Trophoblast cell (in vitro differentiated cells and primary cell): Measurements from ENCODE around the gene PKIB.
"Not testable (repeated sequence)": the region's sequence is repeated elsewhere in the genome, so short reads cannot be mapped to it uniquely, and the experiment has no call there.

Source experiments
- DNase-seq, 2 donors: peaks; one replicate each; pipeline ENCODE4 v3.0.0-alpha.2; 2016
- H2AFZ ChIP-seq: 2 replicates; pipeline ENCODE4 v1.6.1; 2013; ENCODE audit warnings: low read length, moderate library complexity, mild to moderate bottlenecking; ENCODE audit not compliant: insufficient read depth, poor library complexity
- H2AK5ac ChIP-seq: 2 replicates; pipeline ENCODE4 v1.6.1; 2013; ENCODE audit warnings: mild to moderate bottlenecking, low read length
- H2BK120ac ChIP-seq: 2 replicates; pipeline ENCODE4 v1.6.1; 2013; ENCODE audit warnings: low read length, mild to moderate bottlenecking, moderate library complexity; ENCODE audit not compliant: insufficient read depth, poor library complexity
- H2BK12ac ChIP-seq: 2 replicates; pipeline ENCODE4 v1.6.1; 2013; ENCODE audit warnings: mild to moderate bottlenecking, low read length, moderate library complexity
- H2BK5ac ChIP-seq: 2 replicates; pipeline ENCODE4 v1.6.1; 2013; ENCODE audit warnings: low read length, low read depth, moderate library complexity, mild to moderate bottlenecking; ENCODE audit not compliant: poor library complexity
- H3K14ac ChIP-seq: 2 replicates; pipeline ENCODE4 v1.6.1; 2013; ENCODE audit warnings: mild to moderate bottlenecking, low read length
- H3K18ac ChIP-seq: 2 replicates; pipeline ENCODE4 v1.6.1; 2013; ENCODE audit warnings: mild to moderate bottlenecking, low read length
- H3K23ac ChIP-seq: 2 replicates; pipeline ENCODE4 v1.6.1; 2013; ENCODE audit warnings: low read length
- H3K27ac ChIP-seq: 2 replicates; pipeline ENCODE4 v1.5.1; 2013; ENCODE audit warnings: low read depth, mild to moderate bottlenecking, inconsistent platforms, low read length, moderate library complexity
- H3K27me3 ChIP-seq: 2 replicates; pipeline ENCODE4 v1.6.1; 2013; ENCODE audit warnings: inconsistent platforms, mild to moderate bottlenecking, low read length, moderate library complexity; ENCODE audit not compliant: insufficient read depth
- H3K36me3 ChIP-seq, 2 experiments: 1 replicate in 1 of 2; 2 replicates in 1 of 2; pipeline ENCODE4 v1.6.1; 2013; ENCODE audit warnings: low read length in 2 of 2, mild to moderate bottlenecking in 2 of 2, moderate library complexity in 1 of 2; ENCODE audit not compliant: insufficient read depth in 2 of 2, control insufficient read depth in 1 of 2
- H3K4ac ChIP-seq: 2 replicates; pipeline ENCODE4 v1.6.1; 2013; ENCODE audit warnings: low read depth, mild to moderate bottlenecking, low read length, moderate library complexity
- H3K4me1 ChIP-seq, 2 experiments: 1 replicate in 1 of 2; 2 replicates in 1 of 2; pipeline ENCODE4 v1.6.1; 2013; ENCODE audit warnings: low read length in 2 of 2, mild to moderate bottlenecking in 2 of 2, moderate library complexity in 1 of 2; ENCODE audit not compliant: insufficient read depth in 2 of 2, control insufficient read depth in 1 of 2
- H3K4me2 ChIP-seq: 2 replicates; pipeline ENCODE4 v1.6.1; 2013; ENCODE audit warnings: inconsistent platforms, mild to moderate bottlenecking, low read length, moderate library complexity
- H3K4me3 ChIP-seq: 2 replicates; pipeline ENCODE4 v1.5.1; 2013; ENCODE audit warnings: mild to moderate bottlenecking, low read depth, low read length, inconsistent platforms
- H3K79me1 ChIP-seq: one replicate; pipeline ENCODE4 v1.6.1; 2013; ENCODE audit warnings: low read length
- H3K79me2 ChIP-seq: 2 replicates; pipeline ENCODE4 v1.6.1; 2013; ENCODE audit warnings: low read length, mild to moderate bottlenecking; ENCODE audit not compliant: control insufficient read depth, insufficient read depth, poor library complexity
- H3K9ac ChIP-seq: 2 replicates; pipeline ENCODE4 v1.6.1; 2013; ENCODE audit warnings: mild to moderate bottlenecking, low read length
- H3K9me3 ChIP-seq: 2 replicates; pipeline ENCODE4 v1.6.1; 2013; ENCODE audit warnings: low read depth, mild to moderate bottlenecking, control low read depth, inconsistent platforms, low read length; ENCODE audit not compliant: insufficient read depth
- H4K12ac ChIP-seq: 2 replicates; pipeline ENCODE4 v1.6.1; 2013; ENCODE audit warnings: low read depth, mild to moderate bottlenecking, low read length, moderate library complexity
- H4K8ac ChIP-seq: 2 replicates; pipeline ENCODE4 v1.6.1; 2013; ENCODE audit warnings: low read depth, mild to moderate bottlenecking, low read length, moderate library complexity
- H4K91ac ChIP-seq: one replicate; pipeline ENCODE4 v1.6.1; 2013; ENCODE audit warnings: low read depth, mild to moderate bottlenecking, low read length, moderate library complexity
- WGBS: extraction: QIAGEN DNeasy Blood & Tissue Kit; methylation state at CpG from one replicate; pipeline ENCODE4 v1.1.7; 2013; ENCODE audit warnings: missing lambda C conversion rate; ENCODE audit not compliant: insufficient read length, insufficient coverage; ENCODE audit errors: extremely low coverage; 5-methylcytosine and 5-hydroxymethylcytosine counted together

The PKIB gene

DNA sequence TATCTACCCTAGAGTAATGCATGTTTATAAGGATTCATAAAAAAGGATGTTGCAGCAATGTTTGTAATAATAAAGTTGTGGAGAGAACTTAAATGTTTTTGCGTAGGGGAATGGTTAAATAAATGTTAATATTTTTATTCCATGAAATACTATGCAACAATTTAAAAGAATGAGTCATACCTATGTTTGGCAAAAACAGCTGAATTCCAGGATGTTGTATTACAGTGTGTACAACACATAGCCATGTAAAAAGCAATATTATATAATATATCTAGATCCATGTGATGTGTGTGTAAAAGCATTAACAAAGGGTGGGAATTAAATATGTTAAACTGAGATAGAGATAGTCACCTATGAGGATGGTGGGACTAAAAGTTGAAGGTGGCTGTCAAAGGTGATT lies 21.1 kb upstream of the PKIB start:
- Histone ChIP-seq H3K4me2 (no peak overlapping the region), H3K79me1 (no peaks in the 10 kb centered on the region), H2BK12ac (no peak overlapping the region), H2BK120ac (no peak overlapping the region), H3K79me2 (no peaks in the 10 kb centered on the region), H3K23ac (no peak overlapping the region), H3K27ac (no peak overlapping the region), H3K4me1 (no peaks in the 10 kb centered on the region), H2AK5ac (no peak overlapping the region), H4K8ac (no peak overlapping the region), H3K36me3 (no peaks in the 10 kb centered on the region), H2BK5ac (no peak overlapping the region), H4K12ac (no peak overlapping the region), H3K4ac (no peak overlapping the region), H3K9me3 (no peaks in the 10 kb centered on the region), H2AFZ (no peak overlapping the region), H3K9ac (no peak overlapping the region), H3K27me3 (no peaks in the 10 kb centered on the region), H3K14ac (no peak overlapping the region), H3K4me3 (no peak overlapping the region), H4K91ac (no peak overlapping the region), H3K18ac (no peak overlapping the region)
- WGBS, result no CpG with 5 or more reads among the region's 1 CpG
- DNase-seq, result no peak

DNA sequence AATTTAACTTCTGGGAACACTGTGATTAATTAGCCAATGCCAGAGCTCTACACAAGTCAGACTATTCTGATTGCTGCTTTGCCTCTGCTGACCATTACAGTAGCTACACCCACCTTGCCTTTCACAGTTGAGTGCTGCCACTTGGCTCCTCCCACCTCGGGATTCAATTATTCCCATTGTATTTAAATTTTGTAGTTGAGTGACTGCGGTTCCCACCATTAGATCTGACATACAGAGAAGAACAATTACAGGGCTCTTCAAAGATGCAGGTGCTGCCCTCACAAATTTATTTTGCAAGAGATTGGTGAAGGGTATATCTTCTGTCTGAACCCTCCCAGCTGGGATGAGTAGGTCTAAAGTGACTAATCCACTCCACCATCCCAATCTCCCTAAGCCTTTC lies 11.9 kb upstream of the PKIB start:
- H3K4me1 ChIP-seq, H4K8ac ChIP-seq, H3K79me2 ChIP-seq, H2BK12ac ChIP-seq, H2AK5ac ChIP-seq, H3K27ac ChIP-seq, H4K12ac ChIP-seq, H3K79me1 ChIP-seq, H3K27me3 ChIP-seq, H3K9me3 ChIP-seq, H4K91ac ChIP-seq, H3K14ac ChIP-seq, H3K9ac ChIP-seq, H3K4me2 ChIP-seq, H2AFZ ChIP-seq, H3K36me3 ChIP-seq, H2BK5ac ChIP-seq, H3K4ac ChIP-seq, H3K4me3 ChIP-seq, DNase-seq, H2BK120ac ChIP-seq, H3K18ac ChIP-seq, H3K23ac ChIP-seq: not testable (repeated sequence)
- no CpG with 5 or more reads among the region's 2 CpGs for WGBS

DNA sequence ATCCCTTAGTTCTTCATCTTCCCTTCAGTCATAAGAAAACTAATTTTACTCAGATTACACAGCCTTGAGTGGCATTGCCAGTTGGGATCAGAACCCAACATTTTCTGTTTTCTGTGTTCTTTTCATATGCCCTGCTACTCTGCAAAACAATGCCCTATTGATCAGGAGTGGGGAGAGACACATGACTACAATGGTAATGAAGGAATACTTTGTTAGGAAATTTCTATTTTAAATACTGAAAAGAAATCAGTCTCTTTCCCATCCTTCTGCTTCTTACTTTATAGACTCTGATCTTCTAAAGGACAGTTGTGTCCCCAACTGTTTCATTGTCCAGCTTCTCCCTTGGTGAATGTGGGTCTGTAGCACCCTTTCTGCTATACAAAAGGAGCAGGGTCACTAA lies 5.5 kb upstream of the PKIB start:
- no peak overlapping the region for H2AK5ac ChIP-seq
- no peak overlapping the region for H4K91ac ChIP-seq
- H2BK12ac ChIP-seq, result no peak overlapping the region
- no peak overlapping the region for H3K9ac ChIP-seq
- H3K4me2 ChIP-seq, result no peak overlapping the region
- H4K8ac ChIP-seq, result no peak overlapping the region
- H2BK5ac ChIP-seq, result no peak overlapping the region
- H3K4me3 ChIP-seq, result no peak overlapping the region
- H3K79me2 ChIP-seq, result no peaks in the 10 kb centered on the region
- no peaks in the 10 kb centered on the region for H3K4me1 ChIP-seq
- no peak overlapping the region for H3K14ac ChIP-seq
- H4K12ac ChIP-seq, result no peak overlapping the region
- H3K79me1 ChIP-seq, result no peaks in the 10 kb centered on the region
- no peak overlapping the region for H2BK120ac ChIP-seq
- H3K23ac ChIP-seq, result no peak overlapping the region
- no peak overlapping the region for H3K27ac ChIP-seq
- no peaks in the 10 kb centered on the region for H3K27me3 ChIP-seq
- peaks cover 0 to 2% of the 10 kb centered on the region in 2 experiments for H3K36me3 ChIP-seq
- DNase-seq, result no peak
- H2AFZ ChIP-seq, result no peak overlapping the region
- H3K4ac ChIP-seq, result no peak overlapping the region
- H3K18ac ChIP-seq, result no peak overlapping the region
- H3K9me3 ChIP-seq, result peaks cover 2% of the 10 kb centered on the region

DNA sequence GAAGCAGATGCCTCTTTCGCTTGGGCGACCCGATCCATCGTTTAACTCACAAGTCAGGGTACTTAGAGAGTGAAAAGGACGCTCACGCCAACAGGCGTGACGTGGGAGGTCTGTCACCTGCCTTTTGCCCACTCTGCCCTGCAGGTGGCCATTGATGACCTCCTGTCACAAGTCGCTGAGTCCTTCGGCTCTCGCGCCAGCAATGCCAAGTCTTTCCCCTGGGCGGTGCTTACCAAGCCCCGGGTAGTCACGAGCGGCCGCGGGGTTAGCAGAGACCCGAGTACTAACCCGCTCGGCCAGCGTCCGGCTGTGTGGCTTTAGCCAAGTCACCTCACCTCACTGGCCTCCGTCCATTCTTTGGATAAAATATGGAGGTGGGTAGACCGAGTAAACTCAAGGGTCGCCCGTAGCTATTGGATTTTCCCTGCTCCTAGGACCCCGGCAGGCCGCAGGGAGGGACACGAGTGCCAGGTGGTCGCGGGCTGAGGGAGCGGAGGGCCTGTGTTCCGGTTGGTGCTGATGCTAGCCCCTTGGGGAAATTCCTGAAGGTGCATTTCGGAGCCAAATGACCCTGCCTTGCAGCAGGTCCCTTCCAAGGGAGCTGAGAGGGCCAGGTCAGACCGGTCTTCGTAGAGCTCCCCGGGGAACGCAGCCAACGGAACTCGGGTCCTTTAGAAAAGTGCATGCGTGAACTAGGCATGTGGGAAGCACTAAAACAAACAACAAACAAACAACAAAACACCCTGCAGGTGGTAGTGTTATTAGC lies 668 bp downstream of the PKIB start:
- peak overlapping the region; percentile 97 for H3K4me2 ChIP-seq
- no peak overlapping the region for H2BK12ac ChIP-seq
- H3K79me1 ChIP-seq, result peaks cover 2% of the 10 kb centered on the region
- peak overlapping the region; percentile 33 for H4K8ac ChIP-seq
- no peak overlapping the region for H3K27ac ChIP-seq
- H3K27me3 ChIP-seq, result no peaks in the 10 kb centered on the region
- no peak overlapping the region for H2AK5ac ChIP-seq
- peak; percentile 56 to 70 for DNase-seq
- H2AFZ ChIP-seq, result no peak overlapping the region
- H3K9me3 ChIP-seq, result peaks cover 2% of the 10 kb centered on the region
- no peak overlapping the region for H2BK5ac ChIP-seq
- H3K36me3 ChIP-seq, result no peaks in the 10 kb centered on the region
- no peak overlapping the region for H3K4ac ChIP-seq
- no peaks in the 10 kb centered on the region for H3K79me2 ChIP-seq
- peak overlapping the region; percentile 15 for H4K91ac ChIP-seq
- H3K4me3 ChIP-seq, result peak overlapping the region; percentile 73
- no peak overlapping the region for H4K12ac ChIP-seq
- H2BK120ac ChIP-seq, result peak overlapping the region; percentile 11
- peaks cover 4 to 9% of the 10 kb centered on the region in 2 experiments for H3K4me1 ChIP-seq
- WGBS, result no CpG with 5 or more reads among the region's 42 CpGs
- peak overlapping the region; percentile 17 for H3K14ac ChIP-seq
- no peak overlapping the region for H3K18ac ChIP-seq
- peak overlapping the region; percentile 33 for H3K9ac ChIP-seq
- H3K23ac ChIP-seq, result no peak overlapping the region
